ENCODE data around the gene MTM1. TPM values are rescaled to one million over a fixed set of nuclear protein-coding genes. Genes with fewer than 3 reads are reported as not detected.
A peak's percentile ranks its signal among the peaks of the same experiment; 100 is the strongest.

MTM1 gene
- total and polyA plus RNA-seq, 2 donors from 2014 or later: 6.6 to 20.5 TPM

GRCh38 chrX:150635952-150636351 is 67.5 kb downstream of the MTM1 start:
- FAIRE-seq: peak; percentile 21
- no peaks in the 10 kb centered on the region for H3K27me3 ChIP-seq (ENCODE audit: control insufficient read depth, insufficient read depth, low read length)
- H3K4me1 ChIP-seq (ENCODE audit: control insufficient read depth in 2 of 3, insufficient read depth in 2 of 3, low read depth in 1 of 3, low read length in 3 of 3): no peaks in the 10 kb centered on the region
- intact Hi-C loops (cut with DNase I): no loop called here
- peaks cover 0 to 7% (median 4%) of the 10 kb centered on the region in 3 donors for H3K36me3 ChIP-seq (ENCODE audit: control insufficient read depth in 2 of 3, insufficient read depth in 3 of 3, low read length in 3 of 3)
- H3K4me3 ChIP-seq (ENCODE audit: low read length in 3 of 3): no peak overlapping the region
- TF ChIP-seq, protein P1, sequence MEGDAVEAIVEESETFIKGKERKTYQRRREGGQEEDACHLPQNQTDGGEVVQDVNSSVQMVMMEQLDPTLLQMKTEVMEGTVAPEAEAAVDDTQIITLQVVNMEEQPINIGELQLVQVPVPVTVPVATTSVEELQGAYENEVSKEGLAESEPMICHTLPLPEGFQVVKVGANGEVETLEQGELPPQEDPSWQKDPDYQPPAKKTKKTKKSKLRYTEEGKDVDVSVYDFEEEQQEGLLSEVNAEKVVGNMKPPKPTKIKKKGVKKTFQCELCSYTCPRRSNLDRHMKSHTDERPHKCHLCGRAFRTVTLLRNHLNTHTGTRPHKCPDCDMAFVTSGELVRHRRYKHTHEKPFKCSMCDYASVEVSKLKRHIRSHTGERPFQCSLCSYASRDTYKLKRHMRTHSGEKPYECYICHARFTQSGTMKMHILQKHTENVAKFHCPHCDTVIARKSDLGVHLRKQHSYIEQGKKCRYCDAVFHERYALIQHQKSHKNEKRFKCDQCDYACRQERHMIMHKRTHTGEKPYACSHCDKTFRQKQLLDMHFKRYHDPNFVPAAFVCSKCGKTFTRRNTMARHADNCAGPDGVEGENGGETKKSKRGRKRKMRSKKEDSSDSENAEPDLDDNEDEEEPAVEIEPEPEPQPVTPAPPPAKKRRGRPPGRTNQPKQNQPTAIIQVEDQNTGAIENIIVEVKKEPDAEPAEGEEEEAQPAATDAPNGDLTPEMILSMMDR (IDR thresholded peaks at IDR 0.05; ENCODE audit: borderline replicate concordance, extremely low read depth, insufficient read depth): no peak
- no peak overlapping the region for H3K27ac ChIP-seq (ENCODE audit: low read depth in 2 of 2, low read length in 2 of 2)
- H3K9me3 ChIP-seq (ENCODE audit: control insufficient read depth in 2 of 3, insufficient read depth in 1 of 3, low read length in 3 of 3): no peaks in the 10 kb centered on the region
- DNase-seq: no peak
- no peak overlapping the region for H3K9ac ChIP-seq (ENCODE audit: low read length in 3 of 3)

DNA sequence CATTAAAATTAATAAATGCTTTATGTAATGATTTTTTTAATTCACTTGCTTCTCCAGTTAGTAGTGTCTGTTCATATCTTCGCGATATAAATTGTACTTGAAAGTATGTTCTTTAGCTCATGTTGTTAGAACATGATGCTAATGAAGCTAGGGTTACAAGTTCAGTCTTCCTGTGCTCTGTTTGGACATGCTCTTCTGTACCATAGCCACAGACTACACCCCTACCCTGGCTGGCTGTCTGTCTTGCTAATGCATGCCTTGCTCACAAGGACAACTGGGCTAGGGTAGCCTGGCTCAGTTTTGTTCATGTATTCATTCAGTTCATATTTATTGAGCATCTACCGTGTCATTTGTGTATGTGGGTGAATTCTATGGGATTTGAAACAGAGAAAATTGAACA is 74.0 kb downstream of the MTM1 start:
- H3K27me3 ChIP-seq (ENCODE audit: control insufficient read depth, insufficient read depth, low read length): no peaks in the 10 kb centered on the region
- H3K9ac ChIP-seq (ENCODE audit: low read length in 3 of 3): no peak overlapping the region
- FAIRE-seq (no peak), DNase-seq (no peak)
- no peaks in the 10 kb centered on the region for H3K9me3 ChIP-seq (ENCODE audit: control insufficient read depth in 2 of 3, insufficient read depth in 1 of 3, low read length in 3 of 3)
- intact Hi-C loops (cut with DNase I): no loop called here
- H3K4me1 ChIP-seq (ENCODE audit: control insufficient read depth in 2 of 3, insufficient read depth in 2 of 3, low read depth in 1 of 3, low read length in 3 of 3): no peaks in the 10 kb centered on the region
- H3K36me3 ChIP-seq (ENCODE audit: control insufficient read depth in 2 of 3, insufficient read depth in 3 of 3, low read length in 3 of 3): peaks cover 0 to 4% (median 0%) of the 10 kb centered on the region in 3 donors
- no peak overlapping the region for H3K4me3 ChIP-seq (ENCODE audit: low read length in 3 of 3)
- TF ChIP-seq, protein P1 (IDR thresholded peaks at IDR 0.05; ENCODE audit: borderline replicate concordance, extremely low read depth, insufficient read depth): no peak
- no peak overlapping the region for H3K27ac ChIP-seq (ENCODE audit: low read depth in 2 of 2, low read length in 2 of 2)

- Histone ChIP-seq H3K4me1 (ENCODE audit: control insufficient read depth in 2 of 3, insufficient read depth in 2 of 3, low read depth in 1 of 3, low read length in 3 of 3) (no peaks in the 10 kb centered on the region), H3K4me3 (ENCODE audit: low read length in 3 of 3) (no peak overlapping the region), H3K27ac (ENCODE audit: low read depth in 2 of 2, low read length in 2 of 2) (no peak overlapping the region), H3K9me3 (ENCODE audit: control insufficient read depth in 2 of 3, insufficient read depth in 1 of 3, low read length in 3 of 3) (no peaks in the 10 kb centered on the region), H3K27me3 (ENCODE audit: control insufficient read depth, insufficient read depth, low read length) (no peaks in the 10 kb centered on the region), H3K36me3 (ENCODE audit: control insufficient read depth in 2 of 3, insufficient read depth in 3 of 3, low read length in 3 of 3) (peaks cover 0 to 4% (median 0%) of the 10 kb centered on the region in 3 donors), H3K9ac (ENCODE audit: low read length in 3 of 3) (no peak overlapping the region)
- FAIRE-seq: peak; percentile 84
- TF ChIP-seq, protein P1 (IDR thresholded peaks at IDR 0.05; ENCODE audit: borderline replicate concordance, extremely low read depth, insufficient read depth): no peak
- intact Hi-C loops (cut with DNase I): no loop called here
- DNase-seq: peak in 1 of 5 donors; percentile 17
Observed at GRCh38 chrX:150643271-150643670, 74.8 kb downstream of the MTM1 start.

GRCh38 chrX:150643958-150644357 is 75.5 kb downstream of the MTM1 start:
- H3K36me3 ChIP-seq (ENCODE audit: control insufficient read depth in 2 of 3, insufficient read depth in 3 of 3, low read length in 3 of 3): peaks cover 0 to 4% (median 0%) of the 10 kb centered on the region in 3 donors
- intact Hi-C loops (cut with DNase I): no loop called here
- peak; percentile 62 for FAIRE-seq
- no peaks in the 10 kb centered on the region for H3K27me3 ChIP-seq (ENCODE audit: control insufficient read depth, insufficient read depth, low read length)
- no peak overlapping the region for H3K27ac ChIP-seq (ENCODE audit: low read depth in 2 of 2, low read length in 2 of 2)
- H3K9me3 ChIP-seq (ENCODE audit: control insufficient read depth in 2 of 3, insufficient read depth in 1 of 3, low read length in 3 of 3): no peaks in the 10 kb centered on the region
- DNase-seq: no peak
- no peak overlapping the region for H3K4me3 ChIP-seq (ENCODE audit: low read length in 3 of 3)
- H3K4me1 ChIP-seq (ENCODE audit: control insufficient read depth in 2 of 3, insufficient read depth in 2 of 3, low read depth in 1 of 3, low read length in 3 of 3): no peaks in the 10 kb centered on the region
- TF ChIP-seq, protein P1 (IDR thresholded peaks at IDR 0.05; ENCODE audit: borderline replicate concordance, extremely low read depth, insufficient read depth): no peak
- H3K9ac ChIP-seq (ENCODE audit: low read length in 3 of 3): no peak overlapping the region

Measured in kidney (tissue), 14 donors.